ELF-1 (cell line): ENCODE results near the gene TKT.

Experiments
- DNase-seq: peaks from one replicate; pipeline ENCODE4 v3.0.0-alpha.2; 2016; ENCODE audit warnings: low read depth, low spot score

TKT gene

GRCh38 chr3:53181024-53181371 is 74.8 kb downstream of the TKT start:
- DNase-seq = no peak

- DNase-seq = no peak
Observed at GRCh38 chr3:53180305-53181023, 75.4 kb downstream of the TKT start.

- DNase-seq = no peak
Observed at GRCh38 chr3:53179580-53179979, 76.2 kb downstream of the TKT start.

- DNase-seq = no peak
Observed at GRCh38 chr3:53178246-53178645, 77.6 kb downstream of the TKT start.

- no peak for DNase-seq
Observed at GRCh38 chr3:53175613-53176540, 79.9 kb downstream of the TKT start.
